K562 (cell line): ENCODE results near the gene PANK2. TPM values are rescaled to one million over a fixed set of nuclear protein-coding genes. Genes with fewer than 3 reads are reported as not detected.

Experiments
- ARID1B ChIP-seq: fragments of 450-650 bp; IDR thresholded peaks from 2 replicates; pipeline ENCODE4 v1.6.1; 2016; ENCODE audit warnings: antibody characterized with exemption, mild to moderate bottlenecking, inconsistent platforms
- ATF7 ChIP-seq: fragments of 450-650 bp; IDR thresholded peaks from 2 replicates; pipeline ENCODE4 v1.7.1; 2014; ENCODE audit warnings: mild to moderate bottlenecking, moderate library complexity
- EP400 ChIP-seq: fragments of 450-650 bp; IDR thresholded peaks from 2 replicates; pipeline ENCODE4 v1.6.1; 2017; ENCODE audit warnings: antibody characterized with exemption, mild to moderate bottlenecking, moderate library complexity
- ESRRB ChIP-seq: fragments of 250-450 bp; sonication (Bioruptor Pico); IDR thresholded peaks from 2 replicates; pipeline ENCODE4 v1.5.0; 2020; ENCODE audit warnings: mild to moderate bottlenecking, moderate library complexity, borderline replicate concordance
- FOXA1 ChIP-seq: fragments of 450-650 bp; IDR thresholded peaks from 2 replicates; pipeline ENCODE4 v1.6.1; 2016; ENCODE audit warnings: mild to moderate bottlenecking, borderline replicate concordance
- FOXP1 ChIP-seq: sonication (generic); formaldehyde crosslinking; IDR thresholded peaks from 2 replicates; pipeline ENCODE4 v1.8.0; 2022; ENCODE audit warnings: mild to moderate bottlenecking, missing genetic modification reagents
- GATAD2B ChIP-seq: fragments of 450-650 bp; IDR thresholded peaks from 2 replicates; pipeline ENCODE4 v1.6.1; 2017; ENCODE audit warnings: mild to moderate bottlenecking, borderline replicate concordance
- MAFK ChIP-seq: IDR thresholded peaks from 2 replicates; pipeline ENCODE4 v1.6.1; 2011; ENCODE audit warnings: low read length, improper control_type of control experiment
- MCM3 ChIP-seq: fragments of 450-650 bp; IDR thresholded peaks from 2 replicates; pipeline ENCODE4 v1.6.1; 2016
- MEIS2 ChIP-seq: fragments of 450-650 bp; IDR thresholded peaks from 2 replicates; pipeline ENCODE4 v1.6.1; 2014; ENCODE audit warnings: mild to moderate bottlenecking; ENCODE audit not compliant: partially characterized antibody
- NFYB ChIP-seq: IDR thresholded peaks from 2 replicates; pipeline ENCODE4 v1.6.1; 2011; ENCODE audit warnings: mild to moderate bottlenecking, moderate library complexity; ENCODE audit not compliant: insufficient read length; ENCODE audit errors: extremely low read depth
- PHB2 ChIP-seq: fragments of 450-650 bp; IDR thresholded peaks from 2 replicates; pipeline ENCODE4 v1.6.1; 2017; ENCODE audit warnings: low read depth
- PTRF ChIP-seq: fragments of 450-650 bp; IDR thresholded peaks from 2 replicates; pipeline ENCODE4 v1.6.1; 2016; ENCODE audit warnings: mild to moderate bottlenecking, missing genetic modification characterization, missing compliant biosample characterization
- PTTG1 ChIP-seq: fragments of 450-650 bp; IDR thresholded peaks from 2 replicates; pipeline ENCODE4 v1.6.1; 2016; ENCODE audit warnings: low read depth, mild to moderate bottlenecking, missing genetic modification characterization, missing compliant biosample characterization
- RFX1 ChIP-seq: fragments of 450-650 bp; IDR thresholded peaks from 2 replicates; pipeline ENCODE4 v1.6.1; 2016; ENCODE audit warnings: mild to moderate bottlenecking, moderate library complexity
- RFX5 ChIP-seq: IDR thresholded peaks from 2 replicates; pipeline ENCODE4 v1.6.1; 2011; ENCODE audit warnings: low read depth, mild to moderate bottlenecking, improper control_type of control experiment, low read length
- SETDB1 ChIP-seq: IDR thresholded peaks from one replicate; pipeline ENCODE4 v1.6.1; 2012; ENCODE audit warnings: low read length, control low read depth, inconsistent platforms
- SIN3A ChIP-seq, 2 experiments: fragments of 150-350 bp in 1 of 2; IDR thresholded peaks; 2 replicates each; pipeline ENCODE4 v1.6.1; 2011 to 2016; ENCODE audit warnings: borderline replicate concordance in 2 of 2, low read depth in 2 of 2, low read length in 2 of 2, mild to moderate bottlenecking in 2 of 2, moderate library complexity in 2 of 2; ENCODE audit not compliant: control insufficient read depth in 1 of 2
- TAF7 ChIP-seq: fragments of 450-650 bp; IDR thresholded peaks from 2 replicates; pipeline ENCODE4 v1.6.1; 2016; ENCODE audit warnings: missing genetic modification characterization, missing compliant biosample characterization
- ZBTB1 ChIP-seq: sonication (generic); formaldehyde crosslinking; IDR thresholded peaks from 2 replicates; pipeline ENCODE4 v1.8.1; 2023; ENCODE audit warnings: missing genetic modification reagents, low read depth, mild to moderate bottlenecking, borderline replicate concordance
- polyA plus RNA-seq, 8 experiments: library from polyadenylated mRNA; depleted of rRNA in 4 of 8; stranded (reverse) in 5 of 8; unstranded in 3 of 8; fragments of >200 nt; fragmentation: Nextera tagmentation in 2 of 8; fragmentation: Illumina TruSeq in 1 of 8; extraction: Ambion mirVana in 2 of 8; extraction: Trizol in 1 of 8; gene quantifications; 2 replicates each; pipeline versions ENCODE4 v1.2.1 to v1.2.3, GENCODE V29; 2011 to 2014; ENCODE audit warnings: inconsistent platforms in 1 of 8, missing spikeins in 1 of 8
- total RNA-seq, 7 experiments: library from RNA; depleted of rRNA in 6 of 7; stranded (reverse); fragments of >200 nt in 6 of 7; fragmentation: Illumina TruSeq in 2 of 7; extraction: Trizol in 2 of 7; gene quantifications; 2 replicates each; pipeline versions ENCODE4 v1.2.1 to v1.2.3, GENCODE V29; 2011 to 2021; ENCODE audit warnings: low replicate concordance in 1 of 7
- TF ChIP-seq, protein P1 (sequence below): sonication (generic); formaldehyde crosslinking; IDR thresholded peaks from 2 replicates; pipeline ENCODE4 v1.8.1; 2023; ENCODE audit warnings: mild to moderate bottlenecking, missing genetic modification reagents
- TF ChIP-seq, protein P2 (sequence below), 2 experiments: fragments of 450-650 bp in 1 of 2; sonication (generic) in 1 of 2; formaldehyde crosslinking; conservative IDR thresholded peaks; 2 replicates each; pipeline versions ENCODE4 v1.4.0 to v1.8.1; 2020 to 2022; ENCODE audit warnings: mild to moderate bottlenecking in 1 of 2, missing genetic modification reagents in 1 of 2
- TF ChIP-seq, protein P3 (sequence below): fragments of 450-650 bp; IDR thresholded peaks from 2 replicates; pipeline ENCODE4 v1.6.1; 2016
- TF ChIP-seq, protein P4 (sequence below): sonication (generic); formaldehyde crosslinking; IDR thresholded peaks from 2 replicates; pipeline ENCODE4 v1.4.0; 2020; ENCODE audit warnings: mild to moderate bottlenecking, missing genetic modification reagents

Gene PANK2
- total and polyA plus RNA-seq, 9 of the 15 experiments (the other 6 are each of a cell fraction or from before 2014, with no cell fraction given), result 14.9 to 43.5 (median 31.4) TPM

DNA sequence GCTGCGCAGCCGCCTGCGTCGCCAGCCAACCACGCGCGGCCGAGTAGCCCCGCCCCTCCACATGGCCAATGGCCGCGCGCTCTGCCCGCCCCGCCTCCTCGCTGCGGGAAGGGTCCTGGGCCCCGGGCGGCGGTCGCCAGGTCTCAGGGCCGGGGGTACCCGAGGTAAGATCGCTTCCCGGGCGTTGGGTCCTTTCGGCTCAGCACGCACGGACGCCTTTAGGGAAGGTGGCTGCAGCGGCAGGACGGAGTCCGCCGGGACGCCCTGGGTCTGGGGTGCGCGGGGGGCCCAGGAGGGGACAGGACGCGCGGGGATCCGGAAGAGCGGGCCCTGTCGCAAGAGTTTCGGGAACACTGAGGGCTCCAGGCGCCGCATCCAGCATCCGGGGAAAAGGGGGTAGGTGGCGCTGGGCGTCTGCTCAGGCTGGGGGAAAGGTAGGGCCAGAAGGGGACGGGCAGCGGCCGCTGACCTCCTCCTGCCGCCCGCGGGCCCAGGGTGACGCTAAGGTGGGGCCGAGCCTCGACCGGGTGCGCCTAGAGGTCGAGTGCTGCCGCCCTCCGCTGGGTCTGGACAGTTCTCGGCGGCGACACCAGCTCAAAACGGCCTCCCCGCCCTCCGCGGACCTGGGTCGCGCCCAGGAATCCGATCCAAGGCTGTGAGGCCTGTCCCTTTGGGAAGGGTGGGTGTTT lies 42.3 kb upstream of the PANK2 start, which contains the start of gene MAVS (continued):
- TF ChIP-seq SIN3A (IDR thresholded peaks at IDR 0.05; ENCODE audit: borderline replicate concordance in 2 of 2, control insufficient read depth in 1 of 2, low read depth in 2 of 2, low read length in 2 of 2) (peak in 1 of 2 experiments; percentile 63; a peak in 1 of 4 replicates), PTTG1 (tag) (no peak), MCM3 (no peak), MEIS2 (peak; percentile 59), SETDB1 (no peak), RFX1 (no peak), FOXA1 (no peak), ATF7 (peak; percentile 41; the same call in 1 of the 2 replicates), EP400 (peak; percentile 80), FOXP1 (CRISPR knock-in tag) (peak; percentile 18; the same call in 1 of the 2 replicates), PHB2 (no peak), GATAD2B (no peak), RFX5 (no peak), TAF7 (tag) (0 out of 2 replicates have a peak, but pooled peaks have one; percentile 65), ARID1B (no peak), NFYB (peak; percentile 36), ESRRB (CRISPR knock-in tag) (no peak), ZBTB1 (CRISPR knock-in tag) (peak; percentile 66; the same call in 1 of the 2 replicates), MAFK (no peak), PTRF (no peak)
- TF ChIP-seq, protein P1, sequence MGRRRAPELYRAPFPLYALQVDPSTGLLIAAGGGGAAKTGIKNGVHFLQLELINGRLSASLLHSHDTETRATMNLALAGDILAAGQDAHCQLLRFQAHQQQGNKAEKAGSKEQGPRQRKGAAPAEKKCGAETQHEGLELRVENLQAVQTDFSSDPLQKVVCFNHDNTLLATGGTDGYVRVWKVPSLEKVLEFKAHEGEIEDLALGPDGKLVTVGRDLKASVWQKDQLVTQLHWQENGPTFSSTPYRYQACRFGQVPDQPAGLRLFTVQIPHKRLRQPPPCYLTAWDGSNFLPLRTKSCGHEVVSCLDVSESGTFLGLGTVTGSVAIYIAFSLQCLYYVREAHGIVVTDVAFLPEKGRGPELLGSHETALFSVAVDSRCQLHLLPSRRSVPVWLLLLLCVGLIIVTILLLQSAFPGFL (CRISPR knock-in tag), result no peak
- TF ChIP-seq, protein P2, sequence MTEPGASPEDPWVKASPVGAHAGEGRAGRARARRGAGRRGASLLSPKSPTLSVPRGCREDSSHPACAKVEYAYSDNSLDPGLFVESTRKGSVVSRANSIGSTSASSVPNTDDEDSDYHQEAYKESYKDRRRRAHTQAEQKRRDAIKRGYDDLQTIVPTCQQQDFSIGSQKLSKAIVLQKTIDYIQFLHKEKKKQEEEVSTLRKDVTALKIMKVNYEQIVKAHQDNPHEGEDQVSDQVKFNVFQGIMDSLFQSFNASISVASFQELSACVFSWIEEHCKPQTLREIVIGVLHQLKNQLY (CRISPR knock-in tag; conservative IDR thresholded peaks at IDR 0.05), result no peak
- TF ChIP-seq, protein P3, sequence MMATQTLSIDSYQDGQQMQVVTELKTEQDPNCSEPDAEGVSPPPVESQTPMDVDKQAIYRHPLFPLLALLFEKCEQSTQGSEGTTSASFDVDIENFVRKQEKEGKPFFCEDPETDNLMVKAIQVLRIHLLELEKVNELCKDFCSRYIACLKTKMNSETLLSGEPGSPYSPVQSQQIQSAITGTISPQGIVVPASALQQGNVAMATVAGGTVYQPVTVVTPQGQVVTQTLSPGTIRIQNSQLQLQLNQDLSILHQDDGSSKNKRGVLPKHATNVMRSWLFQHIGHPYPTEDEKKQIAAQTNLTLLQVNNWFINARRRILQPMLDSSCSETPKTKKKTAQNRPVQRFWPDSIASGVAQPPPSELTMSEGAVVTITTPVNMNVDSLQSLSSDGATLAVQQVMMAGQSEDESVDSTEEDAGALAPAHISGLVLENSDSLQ, result no peak
- TF ChIP-seq, protein P4, sequence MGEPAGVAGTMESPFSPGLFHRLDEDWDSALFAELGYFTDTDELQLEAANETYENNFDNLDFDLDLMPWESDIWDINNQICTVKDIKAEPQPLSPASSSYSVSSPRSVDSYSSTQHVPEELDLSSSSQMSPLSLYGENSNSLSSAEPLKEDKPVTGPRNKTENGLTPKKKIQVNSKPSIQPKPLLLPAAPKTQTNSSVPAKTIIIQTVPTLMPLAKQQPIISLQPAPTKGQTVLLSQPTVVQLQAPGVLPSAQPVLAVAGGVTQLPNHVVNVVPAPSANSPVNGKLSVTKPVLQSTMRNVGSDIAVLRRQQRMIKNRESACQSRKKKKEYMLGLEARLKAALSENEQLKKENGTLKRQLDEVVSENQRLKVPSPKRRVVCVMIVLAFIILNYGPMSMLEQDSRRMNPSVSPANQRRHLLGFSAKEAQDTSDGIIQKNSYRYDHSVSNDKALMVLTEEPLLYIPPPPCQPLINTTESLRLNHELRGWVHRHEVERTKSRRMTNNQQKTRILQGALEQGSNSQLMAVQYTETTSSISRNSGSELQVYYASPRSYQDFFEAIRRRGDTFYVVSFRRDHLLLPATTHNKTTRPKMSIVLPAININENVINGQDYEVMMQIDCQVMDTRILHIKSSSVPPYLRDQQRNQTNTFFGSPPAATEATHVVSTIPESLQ (CRISPR knock-in tag), result 0 out of 2 replicates have a peak, but pooled peaks have one; percentile 31
